ENCODE data around the gene PGAM1. TPM values are rescaled to one million over a fixed set of nuclear protein-coding genes. Genes with fewer than 3 reads are reported as not detected.
A peak's percentile ranks its signal among the peaks of the same experiment; 100 is the strongest.

PGAM1 gene
- total and polyA plus RNA-seq, 2 of the 13 experiments (the other 11 are each of a cell fraction or from before 2014, with no cell fraction given), result 354 to 483 TPM

DNA sequence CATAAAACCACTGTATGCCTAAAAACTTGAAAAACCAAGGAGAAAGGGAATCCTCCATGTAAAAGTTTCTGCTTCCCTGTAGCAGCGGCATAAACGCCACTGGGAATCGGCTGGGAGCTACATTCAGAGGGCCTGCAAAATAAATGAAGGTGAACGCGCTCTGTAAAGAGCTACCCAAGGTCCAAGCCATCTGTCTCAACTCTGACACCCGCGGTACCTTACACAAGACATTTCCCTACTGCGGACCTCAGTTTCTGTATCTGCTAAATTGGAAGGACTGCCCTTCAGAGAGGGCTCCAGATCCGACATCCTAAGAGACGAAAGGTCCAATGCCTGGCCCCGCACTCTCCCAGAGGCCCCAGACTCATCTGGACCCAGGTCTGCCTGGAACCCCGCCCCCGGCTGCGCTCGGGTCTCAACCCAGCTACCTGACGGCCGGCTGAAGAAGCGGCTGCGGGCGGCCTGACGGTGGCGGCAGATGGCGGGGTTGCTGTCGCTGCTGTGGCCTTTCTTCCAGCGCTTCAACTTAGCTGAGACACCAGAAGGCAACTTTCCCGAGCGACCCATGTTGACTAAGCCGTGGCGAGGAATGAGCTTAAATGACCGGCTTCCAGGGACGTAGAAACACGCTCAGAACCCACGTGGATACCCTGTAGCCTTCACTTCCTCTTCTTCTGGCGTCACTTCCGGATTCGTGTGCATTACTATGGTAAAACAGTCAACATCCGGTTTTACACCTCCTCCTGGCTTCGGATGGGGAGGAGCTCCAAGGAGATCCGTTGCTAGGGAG, 25.1 kb upstream of the PGAM1 start, which contains the start of gene RRP12 (continued):
- TF ChIP-seq, protein P1, sequence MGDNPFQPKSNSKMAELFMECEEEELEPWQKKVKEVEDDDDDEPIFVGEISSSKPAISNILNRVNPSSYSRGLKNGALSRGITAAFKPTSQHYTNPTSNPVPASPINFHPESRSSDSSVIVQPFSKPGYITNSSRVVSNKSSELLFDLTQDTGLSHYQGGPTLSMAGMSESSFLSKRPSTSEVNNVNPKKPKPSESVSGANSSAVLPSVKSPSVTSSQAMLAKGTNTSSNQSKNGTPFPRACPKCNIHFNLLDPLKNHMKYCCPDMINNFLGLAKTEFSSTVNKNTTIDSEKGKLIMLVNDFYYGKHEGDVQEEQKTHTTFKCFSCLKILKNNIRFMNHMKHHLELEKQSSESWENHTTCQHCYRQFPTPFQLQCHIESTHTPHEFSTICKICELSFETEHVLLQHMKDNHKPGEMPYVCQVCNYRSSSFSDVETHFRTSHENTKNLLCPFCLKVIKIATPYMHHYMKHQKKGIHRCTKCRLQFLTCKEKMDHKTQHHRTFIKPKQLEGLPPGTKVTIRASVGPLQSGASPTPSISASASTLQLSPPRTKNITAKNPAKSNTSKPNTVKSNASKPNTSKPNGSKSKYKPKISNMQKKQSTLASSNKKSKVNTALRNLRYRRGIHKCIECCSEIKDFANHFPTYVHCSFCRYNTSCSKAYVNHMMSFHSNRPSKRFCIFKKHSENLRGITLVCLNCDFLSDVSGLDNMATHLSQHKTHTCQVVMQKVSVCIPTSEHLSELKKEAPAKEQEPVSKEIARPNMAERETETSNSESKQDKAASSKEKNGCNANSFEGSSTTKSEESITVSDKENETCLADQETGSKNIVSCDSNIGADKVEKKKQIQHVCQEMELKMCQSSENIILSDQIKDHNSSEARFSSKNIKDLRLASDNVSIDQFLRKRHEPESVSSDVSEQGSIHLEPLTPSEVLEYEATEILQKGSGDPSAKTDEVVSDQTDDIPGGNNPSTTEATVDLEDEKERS (CRISPR knock-in tag; IDR thresholded peaks at IDR 0.05), result no peak
- TF ChIP-seq ZNF136 (CRISPR knock-in tag; IDR thresholded peaks at IDR 0.05; ENCODE audit: low read depth) (peak; percentile 50; the same call in 1 of the 2 replicates), GATAD2A (CRISPR knock-in tag; IDR thresholded peaks at IDR 0.05) (peak; percentile 53; the same call in 1 of the 2 replicates), ZNF12 (CRISPR knock-in tag; IDR thresholded peaks at IDR 0.05) (no peak), HNRNPL (IDR thresholded peaks at IDR 0.05; ENCODE audit: low read depth, low read length) (no peak), PAX8 (CRISPR knock-in tag; IDR thresholded peaks at IDR 0.05; ENCODE audit: borderline replicate concordance) (no peak), ZNF253 (CRISPR knock-in tag; IDR thresholded peaks at IDR 0.05; ENCODE audit: borderline replicate concordance) (no peak), ZNF709 (CRISPR knock-in tag; IDR thresholded peaks at IDR 0.05) (no peak), HNRNPH1 (optimal IDR thresholded peaks at IDR 0.05; ENCODE audit: low read depth, low read length) (no peak), ERF (CRISPR knock-in tag; IDR thresholded peaks at IDR 0.05) (peak; percentile 77; the same call in 1 of the 2 replicates), KLF15 (CRISPR knock-in tag; IDR thresholded peaks at IDR 0.05; ENCODE audit: borderline replicate concordance) (no peak)
- TF ChIP-seq, protein P2, sequence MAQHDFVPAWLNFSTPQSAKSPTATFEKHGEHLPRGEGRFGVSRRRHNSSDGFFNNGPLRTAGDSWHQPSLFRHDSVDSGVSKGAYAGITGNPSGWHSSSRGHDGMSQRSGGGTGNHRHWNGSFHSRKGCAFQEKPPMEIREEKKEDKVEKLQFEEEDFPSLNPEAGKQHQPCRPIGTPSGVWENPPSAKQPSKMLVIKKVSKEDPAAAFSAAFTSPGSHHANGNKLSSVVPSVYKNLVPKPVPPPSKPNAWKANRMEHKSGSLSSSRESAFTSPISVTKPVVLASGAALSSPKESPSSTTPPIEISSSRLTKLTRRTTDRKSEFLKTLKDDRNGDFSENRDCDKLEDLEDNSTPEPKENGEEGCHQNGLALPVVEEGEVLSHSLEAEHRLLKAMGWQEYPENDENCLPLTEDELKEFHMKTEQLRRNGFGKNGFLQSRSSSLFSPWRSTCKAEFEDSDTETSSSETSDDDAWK (CRISPR knock-in tag; IDR thresholded peaks at IDR 0.05), result no peak
- TF ChIP-seq, protein P3, sequence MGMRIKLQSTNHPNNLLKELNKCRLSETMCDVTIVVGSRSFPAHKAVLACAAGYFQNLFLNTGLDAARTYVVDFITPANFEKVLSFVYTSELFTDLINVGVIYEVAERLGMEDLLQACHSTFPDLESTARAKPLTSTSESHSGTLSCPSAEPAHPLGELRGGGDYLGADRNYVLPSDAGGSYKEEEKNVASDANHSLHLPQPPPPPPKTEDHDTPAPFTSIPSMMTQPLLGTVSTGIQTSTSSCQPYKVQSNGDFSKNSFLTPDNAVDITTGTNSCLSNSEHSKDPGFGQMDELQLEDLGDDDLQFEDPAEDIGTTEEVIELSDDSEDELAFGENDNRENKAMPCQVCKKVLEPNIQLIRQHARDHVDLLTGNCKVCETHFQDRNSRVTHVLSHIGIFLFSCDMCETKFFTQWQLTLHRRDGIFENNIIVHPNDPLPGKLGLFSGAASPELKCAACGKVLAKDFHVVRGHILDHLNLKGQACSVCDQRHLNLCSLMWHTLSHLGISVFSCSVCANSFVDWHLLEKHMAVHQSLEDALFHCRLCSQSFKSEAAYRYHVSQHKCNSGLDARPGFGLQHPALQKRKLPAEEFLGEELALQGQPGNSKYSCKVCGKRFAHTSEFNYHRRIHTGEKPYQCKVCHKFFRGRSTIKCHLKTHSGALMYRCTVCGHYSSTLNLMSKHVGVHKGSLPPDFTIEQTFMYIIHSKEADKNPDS (CRISPR knock-in tag; IDR thresholded peaks at IDR 0.05), result no peak
- TF ChIP-seq, protein P4, sequence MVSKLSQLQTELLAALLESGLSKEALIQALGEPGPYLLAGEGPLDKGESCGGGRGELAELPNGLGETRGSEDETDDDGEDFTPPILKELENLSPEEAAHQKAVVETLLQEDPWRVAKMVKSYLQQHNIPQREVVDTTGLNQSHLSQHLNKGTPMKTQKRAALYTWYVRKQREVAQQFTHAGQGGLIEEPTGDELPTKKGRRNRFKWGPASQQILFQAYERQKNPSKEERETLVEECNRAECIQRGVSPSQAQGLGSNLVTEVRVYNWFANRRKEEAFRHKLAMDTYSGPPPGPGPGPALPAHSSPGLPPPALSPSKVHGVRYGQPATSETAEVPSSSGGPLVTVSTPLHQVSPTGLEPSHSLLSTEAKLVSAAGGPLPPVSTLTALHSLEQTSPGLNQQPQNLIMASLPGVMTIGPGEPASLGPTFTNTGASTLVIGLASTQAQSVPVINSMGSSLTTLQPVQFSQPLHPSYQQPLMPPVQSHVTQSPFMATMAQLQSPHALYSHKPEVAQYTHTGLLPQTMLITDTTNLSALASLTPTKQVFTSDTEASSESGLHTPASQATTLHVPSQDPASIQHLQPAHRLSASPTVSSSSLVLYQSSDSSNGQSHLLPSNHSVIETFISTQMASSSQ (IDR thresholded peaks at IDR 0.05; ENCODE audit: low read depth), result no peak
- TF ChIP-seq, protein P4 (CRISPR knock-in tag; IDR thresholded peaks at IDR 0.05; ENCODE audit: borderline replicate concordance), result peak; percentile 13; the same call in 1 of the 2 replicates
- TF ChIP-seq, protein P5, sequence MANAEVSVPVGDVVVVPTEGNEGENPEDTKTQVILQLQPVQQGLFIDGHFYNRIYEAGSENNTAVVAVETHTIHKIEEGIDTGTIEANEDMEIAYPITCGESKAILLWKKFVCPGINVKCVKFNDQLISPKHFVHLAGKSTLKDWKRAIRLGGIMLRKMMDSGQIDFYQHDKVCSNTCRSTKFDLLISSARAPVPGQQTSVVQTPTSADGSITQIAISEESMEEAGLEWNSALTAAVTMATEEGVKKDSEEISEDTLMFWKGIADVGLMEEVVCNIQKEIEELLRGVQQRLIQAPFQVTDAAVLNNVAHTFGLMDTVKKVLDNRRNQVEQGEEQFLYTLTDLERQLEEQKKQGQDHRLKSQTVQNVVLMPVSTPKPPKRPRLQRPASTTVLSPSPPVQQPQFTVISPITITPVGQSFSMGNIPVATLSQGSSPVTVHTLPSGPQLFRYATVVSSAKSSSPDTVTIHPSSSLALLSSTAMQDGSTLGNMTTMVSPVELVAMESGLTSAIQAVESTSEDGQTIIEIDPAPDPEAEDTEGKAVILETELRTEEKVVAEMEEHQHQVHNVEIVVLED (CRISPR knock-in tag; IDR thresholded peaks at IDR 0.05; ENCODE audit: borderline replicate concordance), result peak; percentile 67; the same call in 1 of the 2 replicates

All from HepG2 (cell line).